Measurements from ENCODE around the gene MRPS15.

GRCh38 chr1:36503733-36504132 lies 39.5 kb upstream of the MRPS15 start:
- TF ChIP-seq, protein P1, sequence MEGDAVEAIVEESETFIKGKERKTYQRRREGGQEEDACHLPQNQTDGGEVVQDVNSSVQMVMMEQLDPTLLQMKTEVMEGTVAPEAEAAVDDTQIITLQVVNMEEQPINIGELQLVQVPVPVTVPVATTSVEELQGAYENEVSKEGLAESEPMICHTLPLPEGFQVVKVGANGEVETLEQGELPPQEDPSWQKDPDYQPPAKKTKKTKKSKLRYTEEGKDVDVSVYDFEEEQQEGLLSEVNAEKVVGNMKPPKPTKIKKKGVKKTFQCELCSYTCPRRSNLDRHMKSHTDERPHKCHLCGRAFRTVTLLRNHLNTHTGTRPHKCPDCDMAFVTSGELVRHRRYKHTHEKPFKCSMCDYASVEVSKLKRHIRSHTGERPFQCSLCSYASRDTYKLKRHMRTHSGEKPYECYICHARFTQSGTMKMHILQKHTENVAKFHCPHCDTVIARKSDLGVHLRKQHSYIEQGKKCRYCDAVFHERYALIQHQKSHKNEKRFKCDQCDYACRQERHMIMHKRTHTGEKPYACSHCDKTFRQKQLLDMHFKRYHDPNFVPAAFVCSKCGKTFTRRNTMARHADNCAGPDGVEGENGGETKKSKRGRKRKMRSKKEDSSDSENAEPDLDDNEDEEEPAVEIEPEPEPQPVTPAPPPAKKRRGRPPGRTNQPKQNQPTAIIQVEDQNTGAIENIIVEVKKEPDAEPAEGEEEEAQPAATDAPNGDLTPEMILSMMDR (IDR thresholded peaks at IDR 0.05; ENCODE audit: insufficient read depth, low read length): no peak
- TF ChIP-seq POLR2AphosphoS5 (IDR thresholded peaks at IDR 0.05; ENCODE audit: low read depth) (no peak), GABPA (IDR thresholded peaks at IDR 0.05; ENCODE audit: low read depth) (no peak)
- TF ChIP-seq, protein P2, sequence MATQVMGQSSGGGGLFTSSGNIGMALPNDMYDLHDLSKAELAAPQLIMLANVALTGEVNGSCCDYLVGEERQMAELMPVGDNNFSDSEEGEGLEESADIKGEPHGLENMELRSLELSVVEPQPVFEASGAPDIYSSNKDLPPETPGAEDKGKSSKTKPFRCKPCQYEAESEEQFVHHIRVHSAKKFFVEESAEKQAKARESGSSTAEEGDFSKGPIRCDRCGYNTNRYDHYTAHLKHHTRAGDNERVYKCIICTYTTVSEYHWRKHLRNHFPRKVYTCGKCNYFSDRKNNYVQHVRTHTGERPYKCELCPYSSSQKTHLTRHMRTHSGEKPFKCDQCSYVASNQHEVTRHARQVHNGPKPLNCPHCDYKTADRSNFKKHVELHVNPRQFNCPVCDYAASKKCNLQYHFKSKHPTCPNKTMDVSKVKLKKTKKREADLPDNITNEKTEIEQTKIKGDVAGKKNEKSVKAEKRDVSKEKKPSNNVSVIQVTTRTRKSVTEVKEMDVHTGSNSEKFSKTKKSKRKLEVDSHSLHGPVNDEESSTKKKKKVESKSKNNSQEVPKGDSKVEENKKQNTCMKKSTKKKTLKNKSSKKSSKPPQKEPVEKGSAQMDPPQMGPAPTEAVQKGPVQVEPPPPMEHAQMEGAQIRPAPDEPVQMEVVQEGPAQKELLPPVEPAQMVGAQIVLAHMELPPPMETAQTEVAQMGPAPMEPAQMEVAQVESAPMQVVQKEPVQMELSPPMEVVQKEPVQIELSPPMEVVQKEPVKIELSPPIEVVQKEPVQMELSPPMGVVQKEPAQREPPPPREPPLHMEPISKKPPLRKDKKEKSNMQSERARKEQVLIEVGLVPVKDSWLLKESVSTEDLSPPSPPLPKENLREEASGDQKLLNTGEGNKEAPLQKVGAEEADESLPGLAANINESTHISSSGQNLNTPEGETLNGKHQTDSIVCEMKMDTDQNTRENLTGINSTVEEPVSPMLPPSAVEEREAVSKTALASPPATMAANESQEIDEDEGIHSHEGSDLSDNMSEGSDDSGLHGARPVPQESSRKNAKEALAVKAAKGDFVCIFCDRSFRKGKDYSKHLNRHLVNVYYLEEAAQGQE (IDR thresholded peaks at IDR 0.05; ENCODE audit: insufficient replicate concordance, low read depth): no peak

Data from HL-60 (cell line).